SKM-1 (cell line): ENCODE data around the gene CSNK1G1.

ENCODE experiments used
- DNase-seq: peaks from one replicate; lab custom pipeline; 2025; ENCODE audit not compliant: unreplicated experiment; lab: John Stamatoyannopoulos, UW

CSNK1G1 gene

GRCh38 chr15:64205202-64205601 is 150.8 kb downstream of the CSNK1G1 start:
- no peak for DNase-seq

DNA sequence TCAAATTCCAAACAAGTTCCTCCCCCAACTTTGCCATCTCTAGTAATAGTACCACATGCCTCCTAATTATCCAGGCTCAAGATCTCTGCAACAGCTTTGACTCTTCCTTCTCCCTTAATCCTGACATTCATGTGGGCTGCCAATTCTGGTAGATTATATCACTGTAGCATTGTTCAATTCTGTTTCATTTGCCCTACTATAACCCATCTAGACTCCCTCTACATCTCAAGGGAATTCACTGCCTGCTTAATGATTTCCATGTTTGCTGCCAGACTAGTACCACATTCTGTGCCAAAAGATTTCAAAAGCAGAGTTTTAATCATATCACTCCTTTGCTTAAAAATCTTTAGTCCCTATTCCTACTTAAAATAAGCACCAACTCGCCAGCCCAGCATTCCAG is 158.5 kb downstream of the CSNK1G1 start:
- no peak for DNase-seq

- DNase-seq: no peak
These were observed 162.0 kb downstream of the CSNK1G1 start for GRCh38 chr15:64193971-64194370.

DNA sequence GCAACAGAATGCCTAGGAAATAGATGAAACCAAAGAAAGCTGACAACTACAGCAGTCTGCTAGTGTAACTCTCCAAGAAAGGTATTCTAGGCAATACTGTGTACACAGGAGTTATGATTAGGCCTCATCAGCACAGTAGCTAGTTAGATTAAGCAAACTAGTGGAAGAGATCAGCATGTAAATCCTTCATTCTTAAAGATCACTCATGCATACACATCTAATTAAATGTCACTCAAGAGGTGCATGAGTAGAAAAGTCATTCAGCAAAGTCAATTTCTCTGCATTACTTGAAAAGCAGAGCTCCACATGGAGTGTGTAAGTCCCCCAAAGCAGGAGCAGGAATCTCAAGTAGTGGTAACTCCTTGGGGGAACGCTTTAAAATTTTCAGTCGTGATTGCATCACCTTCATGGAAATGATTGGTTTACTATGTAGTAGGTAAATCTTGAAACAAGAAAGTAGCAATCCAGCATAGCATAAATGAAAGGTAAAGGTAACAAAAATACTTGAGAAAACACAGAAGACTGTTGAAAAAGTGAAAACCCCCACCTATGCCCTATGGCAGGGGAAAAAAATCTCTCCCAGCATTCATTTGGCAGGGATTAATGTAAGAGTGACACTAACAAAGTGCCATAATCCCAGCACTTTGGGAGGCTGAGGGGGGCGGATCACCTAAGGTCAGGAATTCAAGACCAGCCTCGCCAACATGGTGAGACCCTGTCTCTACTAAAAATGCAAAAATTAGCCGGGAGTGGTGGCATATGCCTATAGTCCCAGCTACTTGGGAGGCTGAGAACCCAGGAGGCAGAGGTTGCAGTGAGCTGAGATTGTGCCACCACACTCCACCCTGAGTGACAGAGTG is 163.8 kb downstream of the CSNK1G1 start:
- DNase-seq: no peak

DNA sequence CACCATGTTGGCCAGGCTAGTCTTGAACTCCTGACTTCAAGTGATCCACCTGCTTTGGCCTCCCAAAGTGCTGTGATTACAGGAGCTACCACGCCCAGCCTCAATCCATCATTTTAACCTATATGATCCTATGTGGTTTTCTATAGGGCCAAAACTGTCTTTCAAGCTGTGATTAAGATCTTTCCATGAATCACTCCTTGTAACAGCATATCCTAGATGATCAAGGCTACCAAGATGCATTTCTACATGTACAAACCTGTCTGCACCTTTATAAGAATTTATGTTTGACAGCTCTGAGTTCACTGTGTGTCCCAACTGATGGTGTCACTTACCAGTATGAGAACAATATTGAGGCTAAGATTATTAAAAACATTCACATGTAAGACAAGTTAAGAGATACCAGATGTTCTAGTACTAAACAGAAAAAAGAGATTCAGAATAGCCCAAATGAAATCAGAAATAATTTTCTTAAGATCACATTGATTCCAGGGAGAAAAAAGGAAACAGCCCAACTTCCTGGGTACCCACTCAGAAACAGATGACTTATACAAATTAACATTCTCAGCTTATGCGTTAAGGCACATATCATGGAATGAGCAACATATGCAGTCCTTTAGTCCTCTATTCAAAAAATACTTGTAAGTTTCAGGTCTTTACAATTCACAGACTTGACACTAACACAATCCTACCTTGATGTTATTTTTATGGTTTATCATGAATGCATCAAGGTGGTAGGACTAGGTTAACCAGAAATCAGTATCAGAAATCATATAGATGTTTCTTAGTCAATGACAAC is 168.4 kb downstream of the CSNK1G1 start:
- DNase-seq: no peak

DNA sequence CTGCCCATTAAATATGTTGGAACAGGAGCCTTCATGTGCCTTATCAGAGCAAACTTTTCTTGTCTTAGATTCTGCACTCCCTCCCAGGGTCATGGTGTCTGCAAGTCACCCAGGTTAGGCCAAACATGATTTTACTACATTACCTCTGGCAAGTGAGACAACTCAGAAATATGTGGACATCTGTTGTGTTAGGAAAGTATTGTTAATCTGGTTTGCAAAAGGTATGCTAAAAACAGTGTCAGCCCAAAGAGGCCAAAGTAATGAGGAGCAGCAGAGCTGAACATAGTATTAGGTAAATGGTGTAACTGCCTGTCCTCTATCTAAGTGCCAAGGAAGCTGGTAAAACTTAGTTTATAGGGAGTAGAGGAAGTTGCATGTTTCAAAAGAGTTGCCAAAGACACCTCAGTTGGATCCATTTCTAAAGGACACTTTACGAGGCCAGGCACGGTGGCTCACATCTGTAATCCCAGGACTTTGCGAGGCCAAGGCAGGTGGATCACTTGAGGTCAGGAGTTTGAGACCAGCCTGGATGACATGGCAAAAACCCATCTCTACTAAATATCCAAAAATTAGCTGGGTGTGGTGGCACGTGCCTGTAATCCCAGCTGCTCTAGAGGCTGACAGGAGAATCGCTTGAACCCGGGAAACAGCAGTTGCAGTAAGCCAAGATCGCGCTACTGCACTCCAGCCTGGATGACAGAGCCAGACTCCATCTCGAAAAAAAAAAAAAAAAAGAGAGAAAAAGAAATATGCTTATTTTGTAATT is 170.6 kb downstream of the CSNK1G1 start:
- no peak for DNase-seq

- no peak for DNase-seq
These were observed 173.1 kb downstream of the CSNK1G1 start for GRCh38 chr15:64182859-64183370.

DNA sequence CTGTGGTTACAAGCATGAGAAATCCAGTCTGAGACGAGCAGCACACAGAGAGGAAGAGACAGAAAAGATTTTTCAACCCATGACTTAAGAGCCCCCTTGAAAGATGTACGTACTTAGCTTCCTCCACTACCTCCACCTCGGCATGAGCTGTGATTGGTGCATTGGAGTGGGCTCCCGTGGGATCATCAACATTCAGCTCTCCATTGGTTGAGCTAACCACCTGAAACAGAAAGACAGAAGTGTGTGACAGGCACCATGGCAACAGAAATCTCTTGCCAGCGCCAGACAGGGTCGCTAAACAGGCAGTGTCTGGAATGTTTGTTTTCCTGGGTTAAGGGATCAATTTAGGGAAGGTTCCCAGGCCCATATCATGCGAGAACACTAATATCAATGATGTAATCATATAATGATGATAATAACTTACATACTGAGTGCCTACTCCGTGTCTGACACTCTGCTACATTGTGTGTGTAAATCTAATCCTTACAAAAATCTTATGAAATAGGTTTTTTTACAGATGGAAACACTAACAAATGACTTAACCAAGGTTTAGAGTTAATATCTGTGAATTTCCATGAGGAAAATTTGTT is 175.6 kb downstream of the CSNK1G1 start:
- DNase-seq: no peak

GRCh38 chr15:64166102-64166890 is 189.7 kb downstream of the CSNK1G1 start:
- no peak for DNase-seq

GRCh38 chr15:64164436-64164835 is 191.5 kb downstream of the CSNK1G1 start:
- no peak for DNase-seq

DNA sequence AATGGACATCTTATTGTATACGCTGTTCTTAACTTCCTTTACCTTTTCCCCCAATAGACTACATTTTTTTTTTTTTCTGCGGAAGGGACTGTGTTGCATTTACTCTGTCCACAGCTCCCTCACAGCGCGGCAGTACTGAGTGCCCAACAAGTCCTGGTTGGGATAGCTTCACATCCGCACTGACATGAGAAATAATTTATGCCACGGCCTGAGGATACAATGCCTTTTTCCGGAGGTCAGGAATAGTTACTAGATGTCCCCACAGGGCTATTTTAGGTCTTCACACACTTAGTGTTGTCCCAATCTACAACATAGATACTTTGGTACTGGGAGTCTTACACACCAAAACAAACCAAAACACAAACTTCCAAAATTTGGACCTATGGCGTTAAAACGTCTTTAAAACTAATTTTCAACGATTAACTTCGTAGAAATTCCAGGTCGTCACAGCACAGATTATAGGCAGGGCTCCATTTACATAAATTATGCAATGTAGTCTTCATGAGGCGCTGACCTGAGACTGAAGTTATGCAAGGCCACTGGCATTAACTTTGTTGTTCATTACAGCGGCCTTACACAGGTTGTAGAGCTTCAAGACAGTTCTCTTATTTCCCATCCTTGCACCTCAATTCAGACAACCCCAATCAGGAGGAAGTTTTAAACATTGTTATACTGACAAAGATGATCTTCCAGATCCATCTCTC is 192.2 kb downstream of the CSNK1G1 start:
- peak; percentile 78 for DNase-seq

DNA sequence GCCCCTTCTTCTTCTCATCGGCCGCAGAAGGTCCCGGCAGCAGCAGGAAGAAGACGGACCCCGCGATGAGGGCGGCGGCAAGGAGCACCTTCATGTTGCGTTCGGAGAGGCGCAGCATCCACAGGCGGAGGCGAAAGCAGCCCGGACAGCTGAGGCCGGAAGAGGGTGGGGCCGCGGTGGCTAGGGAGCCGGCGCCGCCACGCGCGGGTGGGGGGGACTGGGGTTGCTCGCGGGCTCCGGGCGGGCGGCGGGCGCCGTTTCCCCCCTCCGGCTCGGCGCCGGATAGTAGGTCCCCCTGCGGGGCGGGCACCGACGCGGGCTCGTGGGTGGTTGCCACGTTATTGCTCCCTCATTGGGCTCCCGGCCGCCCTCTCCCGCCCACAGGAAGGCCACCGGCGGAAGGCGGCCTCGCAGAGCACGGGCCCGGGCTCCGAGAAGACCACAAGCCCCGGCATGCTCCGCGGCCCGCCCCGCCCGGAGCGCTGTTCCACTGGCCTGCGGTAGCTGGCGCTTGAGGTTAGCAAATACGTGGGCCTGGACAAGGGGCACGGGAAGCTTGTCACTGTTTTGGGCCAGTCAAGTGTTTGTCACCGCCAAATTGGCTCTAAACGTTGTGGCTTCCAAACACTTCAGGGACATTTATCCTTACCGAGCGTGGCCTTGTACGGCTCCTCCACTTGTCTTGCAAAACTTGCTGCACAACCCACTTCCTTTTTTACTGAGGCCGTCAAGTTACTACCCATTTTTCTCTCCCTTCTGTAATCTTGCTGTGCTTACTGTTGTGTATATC is 192.9 kb downstream of the CSNK1G1 start, which contains the start of gene PPIB:
PPIB (minus strand) TSS at position 154 of the 790 bp plus-strand sequence; CDS start at position 118, 36 bp downstream.
- DNase-seq: peak; percentile 96

GRCh38 chr15:64162478-64162868 is 193.5 kb downstream of the CSNK1G1 start:
- no peak for DNase-seq

- DNase-seq: no peak
These were observed 194.1 kb downstream of the CSNK1G1 start for GRCh38 chr15:64161688-64162477.

GRCh38 chr15:64158363-64159134 is 197.4 kb downstream of the CSNK1G1 start:
- no peak for DNase-seq

GRCh38 chr15:64157599-64158125 is 198.3 kb downstream of the CSNK1G1 start:
- DNase-seq: no peak
